Large intestine (tissue), 3 donors: ENCODE data around the gene PTPRN2. TPM values are rescaled to one million over a fixed set of nuclear protein-coding genes. Genes with fewer than 3 reads are reported as not detected.

Source experiments
- DNase-seq, 2 donors: peaks; one replicate each; pipeline versions ENCODE4 v3.0.0 to v3.0.0-alpha.2; 2013
- H3K27ac ChIP-seq: one replicate; pipeline ENCODE4 v1.5.1; 2013; ENCODE audit warnings: low read length
- H3K27me3 ChIP-seq: 2 replicates; pipeline ENCODE4 v1.6.1; 2013; ENCODE audit warnings: low read length; ENCODE audit not compliant: control insufficient read depth, insufficient read depth
- H3K36me3 ChIP-seq: 2 replicates; pipeline ENCODE4 v1.6.1; 2013; ENCODE audit warnings: low read length; ENCODE audit not compliant: control insufficient read depth, insufficient read depth
- H3K4me1 ChIP-seq: one replicate; pipeline ENCODE4 v1.6.1; 2013; ENCODE audit warnings: low read length; ENCODE audit not compliant: control insufficient read depth, insufficient read depth
- H3K4me3 ChIP-seq: one replicate; pipeline ENCODE4 v1.5.1; 2013; ENCODE audit warnings: low read length
- H3K9me3 ChIP-seq: one replicate; pipeline ENCODE4 v1.6.1; 2013; ENCODE audit warnings: mild to moderate bottlenecking, low read depth, low read length, moderate library complexity; ENCODE audit not compliant: control insufficient read depth
- WGBS: methylation state at CpG from one replicate; pipeline ENCODE4 v1.1.5; 2013; ENCODE audit warnings: low lambda C conversion rate; ENCODE audit not compliant: insufficient coverage; 5-methylcytosine and 5-hydroxymethylcytosine counted together
- polyA plus RNA-seq: library from polyadenylated mRNA; unstranded; fragments of 120-200 nt; gene quantifications from one replicate; pipeline ENCODE4 v1.2.1, GENCODE V29; 2013

The PTPRN2 gene
- polyA plus RNA-seq, 1 donor, result 13.4 TPM

DNA sequence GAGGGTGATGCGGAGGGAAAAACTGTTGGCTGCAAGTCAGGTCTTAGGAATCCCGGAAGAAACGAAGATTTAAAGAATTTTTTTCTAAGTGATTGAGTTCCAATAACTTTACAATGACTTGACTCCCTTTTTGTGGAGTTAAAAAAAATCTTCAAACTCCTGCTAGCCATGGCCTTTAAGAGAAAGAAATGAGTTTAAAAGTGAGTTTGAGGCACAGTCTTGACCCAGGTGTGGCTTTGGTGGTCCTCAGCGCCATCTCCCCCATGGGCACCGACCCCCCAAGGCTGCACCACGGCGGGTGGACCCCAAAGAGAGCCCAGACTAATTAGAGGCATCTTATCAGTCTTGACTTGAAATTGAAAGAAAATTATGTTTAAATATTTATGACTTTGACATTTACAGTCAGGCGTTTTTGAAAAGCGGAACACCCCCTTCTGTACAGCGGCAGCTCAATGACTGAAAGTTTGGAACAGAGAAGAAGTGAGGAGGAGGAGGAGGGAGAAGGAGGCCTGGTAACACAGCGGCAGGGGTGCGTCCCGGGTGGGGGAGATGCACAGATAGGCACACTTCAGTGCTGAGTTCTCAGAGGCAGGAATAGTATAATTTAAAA lies 901.2 kb downstream of the PTPRN2 start:
- H3K4me3 ChIP-seq, result no peak overlapping the region
- 0% methylated on average over 3 of the region's 13 CpGs for WGBS

DNA sequence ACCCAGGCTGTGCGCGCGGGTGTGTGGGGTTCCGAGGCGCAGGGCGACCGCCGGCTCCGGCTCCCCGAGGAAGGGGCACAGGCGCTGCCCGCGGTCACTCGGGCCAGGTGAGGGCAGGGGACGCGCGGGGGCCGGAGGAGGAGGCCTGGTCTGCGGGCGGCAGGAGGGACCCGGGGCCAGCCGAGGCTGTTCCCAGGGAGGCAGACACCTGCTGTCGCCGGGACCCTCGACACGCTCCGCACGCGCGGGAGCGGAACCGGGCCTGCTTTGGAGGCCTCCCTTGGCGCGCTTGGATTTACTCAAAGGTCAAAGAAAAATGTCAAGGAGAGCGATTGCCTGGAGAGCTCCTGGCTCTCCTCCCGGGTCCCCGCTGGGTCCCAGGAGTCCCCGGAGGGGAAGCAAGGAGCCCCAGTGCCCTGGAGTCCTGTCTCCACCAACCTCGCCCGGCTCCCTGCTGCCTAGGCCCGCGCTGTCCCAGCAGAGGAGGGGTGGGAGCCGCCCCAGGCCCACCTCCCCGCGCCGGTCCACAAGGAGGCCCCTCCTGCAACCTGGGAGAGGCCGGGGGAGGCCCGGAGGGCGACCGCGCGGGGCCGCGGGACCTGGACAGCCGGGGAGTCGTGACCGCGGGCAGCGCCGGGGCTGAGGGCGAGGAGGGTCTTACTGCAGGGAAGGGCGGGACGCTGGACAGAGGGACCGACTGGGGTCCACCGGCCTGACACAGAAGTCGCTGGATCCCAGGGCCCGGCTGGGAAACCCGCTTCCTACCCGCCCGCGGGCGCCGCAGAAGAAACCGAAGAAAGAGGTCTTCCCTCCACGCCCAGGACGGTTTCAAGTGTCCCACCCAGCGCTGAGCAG lies 902.0 kb downstream of the PTPRN2 start:
- no peaks in the 10 kb centered on the region for H3K36me3 ChIP-seq
- WGBS, result 0% methylated on average over 2 of the region's 77 CpGs
- H3K4me3 ChIP-seq, result no peak overlapping the region
- H3K9me3 ChIP-seq, result peaks cover 3% of the 10 kb centered on the region
- no peaks in the 10 kb centered on the region for H3K4me1 ChIP-seq
- DNase-seq, result no peak
- H3K27me3 ChIP-seq, result peaks cover 87% of the 10 kb centered on the region
- no peak overlapping the region for H3K27ac ChIP-seq

More for the DNA sequence above, 901.2 kb downstream of the PTPRN2 start:
- Histone ChIP-seq H3K9me3 (peaks cover 3% of the 10 kb centered on the region), H3K4me1 (no peaks in the 10 kb centered on the region), H3K27ac (no peak overlapping the region), H3K27me3 (peaks cover 84% of the 10 kb centered on the region), H3K36me3 (no peaks in the 10 kb centered on the region)
- no peak for DNase-seq

DNA sequence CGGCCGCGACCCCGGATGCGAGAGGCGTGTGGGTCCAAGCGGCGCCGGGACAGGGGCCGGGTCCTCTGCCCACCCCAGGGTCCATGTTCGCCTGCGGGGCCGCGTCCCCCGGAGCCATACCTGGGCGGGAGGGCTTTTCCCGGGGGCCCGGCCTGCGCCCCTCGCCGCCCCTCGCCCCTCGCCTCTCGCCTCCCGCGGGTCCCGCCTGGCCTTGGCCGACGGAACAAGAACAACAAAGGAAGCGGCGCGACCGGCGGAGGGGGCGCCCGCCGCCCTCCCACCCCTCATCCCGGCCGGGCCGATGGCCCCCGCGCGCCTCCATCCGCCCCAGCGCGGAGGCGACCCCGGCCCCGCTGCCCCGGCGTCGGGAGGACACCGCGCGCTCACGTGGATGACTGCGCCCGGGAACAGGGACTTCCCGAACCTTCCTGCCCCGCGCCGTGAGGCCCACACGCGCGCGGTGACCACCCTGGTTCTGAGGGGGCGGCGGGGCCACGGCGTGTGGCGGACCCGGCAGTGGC lies 902.7 kb downstream of the PTPRN2 start:
- no peak overlapping the region for H3K27ac ChIP-seq
- no CpG with 5 or more reads among the region's 72 CpGs for WGBS
- no peaks in the 10 kb centered on the region for H3K4me1 ChIP-seq
- peaks cover 3% of the 10 kb centered on the region for H3K9me3 ChIP-seq
- H3K27me3 ChIP-seq, result peaks cover 88% of the 10 kb centered on the region
- H3K36me3 ChIP-seq, result no peaks in the 10 kb centered on the region
- H3K4me3 ChIP-seq, result no peak overlapping the region
- DNase-seq, result no peak

DNA sequence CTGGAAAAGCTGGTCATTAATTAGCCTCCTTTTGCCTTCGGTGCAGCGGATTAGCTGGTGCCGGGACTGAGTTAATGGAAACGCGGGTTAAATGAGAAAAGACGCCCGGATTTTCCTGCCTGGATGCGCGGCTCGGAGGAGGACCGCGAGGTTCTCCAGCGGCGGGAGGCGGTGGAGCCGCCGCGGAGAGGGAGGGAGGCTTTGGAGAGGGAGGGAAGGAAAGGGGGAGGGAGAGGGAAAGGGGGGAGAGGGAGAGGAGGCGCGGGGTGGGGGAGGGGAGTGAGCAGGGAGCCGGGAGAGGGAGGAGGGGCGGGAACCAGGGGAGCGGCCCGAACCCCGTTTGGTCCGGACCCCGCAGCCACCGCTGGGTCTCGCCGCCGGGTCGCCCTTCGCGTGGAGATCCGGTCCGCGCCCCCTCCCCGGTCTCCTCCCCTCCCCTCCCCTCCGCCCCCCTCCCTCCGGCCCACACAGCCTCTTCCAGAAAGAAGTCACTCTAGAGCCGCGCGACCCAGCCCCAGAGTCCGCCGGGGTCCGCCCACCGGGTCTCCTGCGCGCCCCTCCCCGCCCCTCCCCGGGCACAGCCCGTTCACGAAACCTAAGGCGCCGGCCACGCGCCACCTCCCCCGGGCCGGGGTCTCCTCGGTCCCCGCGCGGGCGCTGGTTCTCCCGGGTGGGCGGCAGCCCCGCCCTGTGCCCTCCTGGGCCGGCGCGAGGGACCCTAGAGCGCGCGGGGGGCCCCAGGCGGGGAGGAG lies 903.3 kb downstream of the PTPRN2 start:
- WGBS, result 0% methylated on average over 1 of the region's 74 CpGs
- Histone ChIP-seq H3K9me3 (peaks cover 3% of the 10 kb centered on the region), H3K4me3 (no peak overlapping the region), H3K36me3 (no peaks in the 10 kb centered on the region), H3K4me1 (no peaks in the 10 kb centered on the region), H3K27ac (no peak overlapping the region), H3K27me3 (peaks cover 88% of the 10 kb centered on the region)
- no peak for DNase-seq

DNA sequence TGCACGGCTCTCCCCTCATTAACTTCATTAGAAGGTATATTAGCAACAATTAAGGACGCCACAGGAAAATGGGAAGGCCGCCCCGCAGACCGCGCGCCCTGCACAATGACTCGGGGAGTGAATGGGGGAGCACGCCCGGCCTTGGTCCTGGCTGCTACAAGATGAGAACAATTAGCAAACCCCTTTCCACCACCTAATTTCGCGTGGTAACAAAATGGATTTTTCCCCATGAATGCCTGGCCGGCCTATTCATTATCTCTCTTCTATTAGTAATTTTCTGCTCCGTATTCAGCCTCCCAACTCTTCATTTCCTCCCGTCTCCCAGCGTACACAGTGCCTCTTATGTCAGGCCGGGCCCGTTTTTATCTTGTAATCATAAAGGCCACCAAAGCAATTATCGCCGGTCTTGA lies 903.9 kb downstream of the PTPRN2 start:
- no peak overlapping the region for H3K4me3 ChIP-seq
- 3% methylated on average over 5 of the region's 20 CpGs for WGBS

DNA sequence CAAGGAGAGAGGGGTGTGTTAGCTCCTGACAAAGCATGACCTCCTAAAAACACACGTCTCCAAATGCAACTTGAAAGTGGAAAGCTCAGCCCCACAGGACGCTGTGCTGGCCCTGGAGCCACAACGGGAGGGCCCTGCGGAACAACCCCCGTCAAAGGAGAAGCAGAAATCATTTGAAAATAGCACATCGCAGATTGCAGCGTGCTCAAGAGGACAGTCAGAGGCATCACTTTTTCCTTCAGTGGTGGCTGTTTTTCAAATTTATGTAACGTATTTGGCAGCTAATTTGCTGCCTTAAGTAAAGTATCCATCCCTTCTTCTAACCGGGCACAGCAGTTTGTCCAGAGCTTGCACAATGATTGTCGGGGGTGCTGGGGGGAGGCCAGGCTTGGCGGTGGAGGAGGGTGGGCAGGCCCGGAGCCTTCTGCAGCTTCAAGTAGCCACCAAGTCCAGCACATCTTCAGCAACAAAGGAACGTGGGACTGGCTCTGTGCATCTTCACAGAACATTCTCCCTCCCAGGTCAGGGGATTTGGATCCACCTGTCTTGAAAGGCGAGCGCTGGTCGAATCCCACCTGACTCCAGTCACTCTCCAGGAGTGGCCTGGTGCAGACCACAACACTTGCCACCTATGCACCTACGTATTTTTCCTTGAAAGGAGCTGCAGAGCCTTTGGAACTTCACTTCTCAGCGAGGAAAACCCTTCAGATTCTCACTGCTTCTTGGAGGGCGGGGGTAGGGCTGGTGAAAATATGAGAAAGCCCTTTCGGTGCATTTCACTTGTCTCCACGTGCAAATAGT lies 904.5 kb downstream of the PTPRN2 start:
- H3K4me1 ChIP-seq, result no peaks in the 10 kb centered on the region
- WGBS, result 16% methylated on average over 4 of the region's 21 CpGs
- DNase-seq, result no peak
- no peaks in the 10 kb centered on the region for H3K9me3 ChIP-seq
- no peaks in the 10 kb centered on the region for H3K36me3 ChIP-seq
- H3K27ac ChIP-seq, result no peak overlapping the region
- H3K4me3 ChIP-seq, result no peak overlapping the region
- peaks cover 85% of the 10 kb centered on the region for H3K27me3 ChIP-seq

More for the DNA sequence above, 903.9 kb downstream of the PTPRN2 start:
- no peak for DNase-seq
- Histone ChIP-seq H3K27me3 (peaks cover 85% of the 10 kb centered on the region), H3K9me3 (peaks cover 3% of the 10 kb centered on the region), H3K36me3 (no peaks in the 10 kb centered on the region), H3K4me1 (no peaks in the 10 kb centered on the region), H3K27ac (no peak overlapping the region)

DNA sequence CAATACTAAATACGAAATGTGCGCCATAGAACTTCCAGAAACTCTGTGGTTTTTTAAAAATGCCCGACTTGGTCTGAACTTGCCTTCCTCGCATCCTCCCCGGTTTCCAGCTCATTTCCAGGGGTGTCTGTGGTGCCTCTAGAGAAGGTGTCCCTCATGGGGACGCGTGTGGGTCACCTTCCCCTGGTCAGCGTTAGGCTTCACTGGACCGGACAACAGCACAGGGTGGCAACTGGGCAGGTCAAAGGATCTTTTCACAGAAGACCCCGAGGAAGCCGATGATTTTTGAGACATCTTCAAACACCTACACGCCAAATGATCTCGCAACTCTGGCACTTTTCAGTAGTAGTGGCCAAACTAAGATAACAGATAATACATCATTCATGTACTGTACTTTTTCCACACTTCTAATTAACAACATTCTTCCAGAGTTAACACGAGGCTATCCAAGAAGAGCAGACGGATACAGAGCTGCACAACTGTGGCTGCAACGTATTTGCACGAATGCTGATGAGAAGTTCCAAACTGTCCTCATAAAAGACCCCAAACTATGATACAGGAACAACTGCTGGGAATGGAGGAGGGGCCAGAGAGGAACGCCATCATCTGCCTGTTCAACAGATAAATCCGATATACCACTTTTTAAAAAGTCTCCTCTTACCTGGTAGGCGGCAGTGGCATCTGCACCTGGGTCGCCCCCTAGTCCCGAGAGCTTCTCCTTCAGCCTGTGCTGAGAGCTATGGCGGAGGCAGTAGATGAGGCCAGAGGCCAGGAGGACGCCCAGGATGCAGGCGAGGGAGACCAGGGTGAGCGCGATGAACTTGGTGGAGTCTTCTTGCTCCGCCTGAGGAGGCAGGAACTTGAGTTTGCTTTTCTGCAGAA lies 905.3 kb downstream of the PTPRN2 start:
- DNase-seq, result no peak
- Histone ChIP-seq H3K27me3 (peaks cover 83% of the 10 kb centered on the region), H3K4me3 (no peak overlapping the region), H3K9me3 (no peaks in the 10 kb centered on the region), H3K36me3 (no peaks in the 10 kb centered on the region), H3K27ac (no peak overlapping the region), H3K4me1 (no peaks in the 10 kb centered on the region)
- WGBS, result 63% methylated on average over 4 of the region's 28 CpGs

DNA sequence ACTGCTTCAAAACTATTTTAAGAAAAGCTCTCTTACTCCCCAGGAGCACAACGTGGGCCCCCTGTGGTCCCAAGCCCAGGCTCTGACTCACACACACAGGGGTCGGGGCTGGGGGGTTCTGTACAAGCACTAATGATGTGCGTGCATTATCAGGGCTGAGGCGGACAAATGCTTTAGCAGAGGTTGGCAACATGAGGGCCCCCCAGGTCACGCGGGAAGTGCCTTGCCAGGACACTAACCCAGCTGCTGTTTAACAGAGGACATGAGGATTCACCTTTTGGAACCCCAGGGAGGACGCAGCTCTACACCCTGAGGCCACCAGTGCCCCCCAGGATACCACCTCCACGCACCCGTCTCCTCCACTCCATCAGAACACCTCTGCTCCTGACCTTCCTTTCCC lies 908.0 kb downstream of the PTPRN2 start:
- no peak for DNase-seq
- no peak overlapping the region for H3K4me3 ChIP-seq
- no CpG with 5 or more reads among the region's 9 CpGs for whole genome bisulfite sequencing
- no peaks in the 10 kb centered on the region for H3K36me3 ChIP-seq
- no peaks in the 10 kb centered on the region for H3K4me1 ChIP-seq
- H3K9me3 ChIP-seq, result no peaks in the 10 kb centered on the region
- peaks cover 68% of the 10 kb centered on the region for H3K27me3 ChIP-seq
- no peak overlapping the region for H3K27ac ChIP-seq

DNA sequence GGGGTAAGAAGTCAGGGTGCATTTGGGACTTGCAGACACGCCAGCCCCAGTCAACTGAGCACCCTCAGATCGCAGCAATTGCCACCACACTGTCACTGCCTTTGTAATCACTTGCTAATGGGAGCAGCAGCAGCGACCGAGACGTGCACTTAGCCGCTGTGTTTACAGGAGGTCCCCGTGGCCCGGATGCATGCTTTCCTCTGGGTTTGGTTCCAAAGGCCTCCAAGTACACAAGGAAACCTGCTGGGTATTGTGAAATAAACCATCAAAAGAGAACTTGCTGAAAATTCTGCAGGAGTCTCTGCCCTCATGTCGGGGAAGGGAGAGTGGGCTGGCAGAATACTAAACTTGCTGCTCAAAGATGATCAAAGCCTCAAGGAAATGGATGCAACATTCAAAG lies 909.1 kb downstream of the PTPRN2 start:
- Histone ChIP-seq H3K36me3 (no peaks in the 10 kb centered on the region), H3K4me3 (no peak overlapping the region), H3K27ac (no peak overlapping the region), H3K4me1 (no peaks in the 10 kb centered on the region), H3K9me3 (no peaks in the 10 kb centered on the region), H3K27me3 (peaks cover 61% of the 10 kb centered on the region)
- no CpG with 5 or more reads among the region's 9 CpGs for WGBS
- DNase-seq, result no peak
